Stimulated activated CD8-positive, alpha-beta memory T cell treated with anti-CD3 and anti-CD28 coated beads, Interleukin-12 subunit alpha, Interleukin-12 subunit beta, amount 100 ng/mL, for 4 hours (primary cell): ENCODE results near the gene DNAH6.
"Not testable (repeated sequence)": the region's sequence is repeated elsewhere in the genome, so short reads cannot be mapped to it uniquely, and the experiment has no call there.

Source experiments
- DNase-seq: peaks from one replicate; pipeline ENCODE4 v3.0.0-alpha.2; 2020; ENCODE audit warnings: low read depth

DNAH6 gene

DNA sequence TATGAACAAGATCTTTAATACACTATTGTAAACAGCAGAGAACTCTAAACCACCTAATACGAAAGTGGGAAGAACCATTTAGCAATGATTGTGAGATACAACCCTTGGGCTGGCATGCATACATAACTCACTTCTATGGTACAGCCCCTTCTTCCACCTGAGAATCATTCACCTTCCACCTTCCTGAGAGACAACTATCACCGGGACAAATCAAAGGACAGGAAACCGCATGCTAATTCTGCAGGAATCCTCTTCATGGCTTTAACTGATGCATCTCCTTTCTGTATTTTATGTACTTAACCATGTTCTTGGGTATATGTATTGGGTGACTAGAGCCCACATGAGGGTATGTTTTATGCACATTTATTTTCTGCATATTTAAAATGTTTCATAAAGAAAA lies 241.3 kb downstream of the DNAH6 start:
- DNase-seq = no peak

DNA sequence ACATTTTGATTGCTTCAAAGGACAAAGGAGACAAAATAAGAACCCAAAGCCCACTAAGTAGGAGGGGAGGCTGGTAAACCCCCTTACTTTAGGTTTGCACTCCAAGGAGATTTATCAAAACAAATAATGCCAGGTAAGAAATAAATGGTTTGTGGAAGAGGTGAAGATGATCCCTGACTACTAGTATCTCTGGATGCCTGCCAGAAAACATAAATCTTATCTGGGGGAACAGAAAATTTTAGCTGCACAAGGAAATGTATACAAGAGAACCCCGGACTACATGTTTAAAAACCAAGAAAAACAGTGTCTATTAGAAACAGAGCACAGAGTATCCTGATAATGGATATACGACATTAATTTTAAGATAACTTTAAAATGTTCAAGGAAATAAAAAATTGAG lies 250.5 kb downstream of the DNAH6 start:
- DNase-seq = no peak

DNA sequence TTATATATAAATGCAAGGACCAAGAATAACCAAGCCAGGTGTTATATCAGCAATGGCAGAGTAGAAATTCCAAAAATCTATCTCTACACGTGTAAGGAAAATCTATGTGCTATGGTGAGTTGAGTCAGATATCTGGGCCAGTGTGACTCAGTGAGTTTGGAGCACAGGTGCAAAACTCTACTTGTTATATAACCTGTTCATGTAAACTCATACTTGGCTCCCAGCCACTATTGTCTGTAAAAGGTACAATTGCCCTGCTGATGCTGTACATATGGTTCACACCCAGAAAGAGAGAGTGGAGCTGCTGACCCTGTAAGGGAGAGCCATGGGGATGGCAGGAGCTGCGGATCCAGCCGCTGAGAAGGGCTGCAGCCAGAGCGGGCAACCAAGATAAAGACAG lies 252.5 kb downstream of the DNAH6 start:
- DNase-seq = no peak

DNA sequence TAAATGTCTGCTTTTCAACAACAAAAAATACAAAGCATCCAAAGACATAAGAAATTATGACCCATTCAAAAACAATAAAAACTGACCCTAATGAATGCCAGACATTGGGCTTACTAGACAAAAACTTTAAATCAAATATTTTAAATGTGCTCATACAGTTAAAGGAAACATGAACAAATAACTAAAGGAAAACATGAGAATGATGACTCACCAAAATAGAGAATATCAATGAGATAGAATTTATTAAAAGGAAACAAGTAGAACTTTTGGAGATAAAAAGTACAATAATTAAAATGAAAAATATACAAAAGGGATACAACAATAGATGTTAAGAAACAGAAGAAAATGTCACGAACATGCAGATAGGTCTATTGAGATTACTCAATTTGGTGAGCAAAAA lies 254.0 kb downstream of the DNAH6 start:
- DNase-seq = no peak

DNA sequence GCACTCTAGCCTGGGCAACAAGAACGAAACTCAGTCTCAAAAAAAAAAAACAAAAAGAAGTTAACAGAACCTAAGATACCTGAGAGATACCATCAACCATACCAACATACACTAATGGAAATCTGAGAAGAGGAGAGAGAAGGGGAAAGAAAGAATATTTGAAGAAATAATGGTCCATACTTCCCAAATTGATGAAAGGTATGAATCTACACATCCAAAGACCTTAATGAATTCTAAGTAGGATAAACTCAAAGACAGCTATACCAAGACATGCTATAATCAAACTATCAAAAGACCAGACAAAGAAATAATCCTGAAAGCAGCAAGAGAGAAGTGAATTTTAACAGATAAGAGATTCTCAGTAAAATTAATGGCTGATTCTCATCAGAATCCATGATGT lies 255.0 kb downstream of the DNAH6 start:
- no peak for DNase-seq

DNA sequence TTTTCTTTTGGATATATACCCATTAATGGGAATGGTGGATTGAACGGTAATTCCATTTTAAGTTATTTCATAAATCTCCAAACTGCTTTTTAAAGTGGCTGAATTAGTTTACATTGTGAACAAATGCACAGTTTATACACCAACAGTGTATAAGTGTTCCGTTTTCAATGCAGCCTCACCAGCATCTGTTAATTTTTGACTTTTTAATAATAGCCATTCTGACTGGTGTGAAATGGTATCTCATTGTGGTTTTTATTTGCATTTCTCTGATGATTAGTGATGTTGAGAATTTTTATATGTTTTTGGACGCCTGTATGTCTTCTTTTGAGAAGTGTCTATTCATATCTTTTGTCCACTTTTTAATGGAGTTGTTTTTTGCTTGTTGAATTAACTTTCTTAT lies 257.3 kb downstream of the DNAH6 start:
- not testable (repeated sequence) for DNase-seq

DNA sequence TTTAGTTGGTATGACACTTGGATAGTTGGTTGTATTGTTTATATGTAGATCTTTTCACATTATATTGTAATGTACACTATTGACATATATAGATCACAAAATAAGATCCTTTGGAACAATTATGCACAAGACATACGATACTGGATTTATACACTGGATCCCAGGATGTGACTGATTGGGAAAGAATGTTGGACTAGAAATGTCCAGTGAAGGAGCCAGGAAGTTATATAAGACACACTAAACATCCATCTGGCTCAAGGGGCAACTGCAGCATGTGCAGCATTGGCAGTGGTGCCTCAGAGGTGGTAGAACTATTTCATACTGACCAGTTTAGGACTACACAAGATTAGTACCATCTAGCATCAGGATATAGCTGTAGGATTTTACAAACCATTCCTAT lies 259.7 kb downstream of the DNAH6 start:
- DNase-seq = no peak

DNA sequence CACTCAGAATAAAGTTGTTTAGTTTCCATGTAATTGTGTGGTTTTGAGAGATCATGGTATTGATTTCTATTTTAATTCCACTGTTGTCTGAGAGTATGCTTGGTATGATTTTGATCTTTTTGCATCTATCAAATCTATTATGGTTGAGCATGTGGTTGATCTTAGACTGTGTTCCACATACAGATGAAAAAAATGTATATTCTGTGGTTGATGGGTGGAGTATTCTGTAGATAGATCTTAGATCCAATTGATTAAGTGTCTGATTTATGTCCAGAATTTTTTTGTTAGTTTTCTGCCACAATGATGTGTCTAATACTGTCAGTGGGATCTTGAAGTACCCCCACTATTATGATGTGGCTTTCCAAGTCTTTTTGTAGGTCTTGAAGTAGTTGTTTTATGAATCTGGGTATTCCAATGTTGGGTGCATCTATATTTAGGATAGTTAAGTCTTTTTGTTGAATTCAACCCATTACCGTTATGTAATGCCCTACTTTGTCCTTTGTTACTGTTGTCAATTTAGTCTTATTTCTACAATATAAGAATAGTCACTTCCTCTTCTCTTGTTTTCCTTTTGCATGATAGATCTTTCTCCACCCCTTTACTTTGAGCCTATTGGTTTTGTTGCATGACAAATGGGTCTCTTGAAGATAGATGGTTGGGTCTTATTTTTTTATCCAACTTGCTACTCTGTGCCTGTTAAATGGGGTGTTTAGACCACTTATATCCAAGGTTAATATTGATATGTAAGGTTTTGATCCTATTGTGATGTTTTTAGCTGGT lies 262.8 kb downstream of the DNAH6 start:
- no peak for DNase-seq

DNA sequence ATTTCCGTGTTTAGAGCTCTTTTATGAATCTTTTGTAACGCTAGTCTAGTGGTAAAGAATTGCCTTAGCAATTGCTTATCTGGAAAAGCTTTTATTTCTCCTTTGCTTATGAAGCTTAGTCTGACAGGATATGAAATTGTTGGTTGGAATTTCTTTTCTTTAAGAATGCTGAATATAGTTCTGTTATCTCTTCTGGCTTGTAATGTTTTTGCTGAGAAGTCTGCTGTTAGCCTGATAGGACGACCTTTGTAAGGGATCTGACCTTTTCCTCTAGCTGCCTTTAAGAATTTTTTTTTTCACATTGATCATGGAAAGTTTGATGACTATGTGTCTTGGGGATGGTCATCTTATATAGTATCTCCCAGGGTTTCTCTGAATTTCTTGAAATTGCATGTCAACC lies 263.5 kb downstream of the DNAH6 start:
- no peak for DNase-seq

DNA sequence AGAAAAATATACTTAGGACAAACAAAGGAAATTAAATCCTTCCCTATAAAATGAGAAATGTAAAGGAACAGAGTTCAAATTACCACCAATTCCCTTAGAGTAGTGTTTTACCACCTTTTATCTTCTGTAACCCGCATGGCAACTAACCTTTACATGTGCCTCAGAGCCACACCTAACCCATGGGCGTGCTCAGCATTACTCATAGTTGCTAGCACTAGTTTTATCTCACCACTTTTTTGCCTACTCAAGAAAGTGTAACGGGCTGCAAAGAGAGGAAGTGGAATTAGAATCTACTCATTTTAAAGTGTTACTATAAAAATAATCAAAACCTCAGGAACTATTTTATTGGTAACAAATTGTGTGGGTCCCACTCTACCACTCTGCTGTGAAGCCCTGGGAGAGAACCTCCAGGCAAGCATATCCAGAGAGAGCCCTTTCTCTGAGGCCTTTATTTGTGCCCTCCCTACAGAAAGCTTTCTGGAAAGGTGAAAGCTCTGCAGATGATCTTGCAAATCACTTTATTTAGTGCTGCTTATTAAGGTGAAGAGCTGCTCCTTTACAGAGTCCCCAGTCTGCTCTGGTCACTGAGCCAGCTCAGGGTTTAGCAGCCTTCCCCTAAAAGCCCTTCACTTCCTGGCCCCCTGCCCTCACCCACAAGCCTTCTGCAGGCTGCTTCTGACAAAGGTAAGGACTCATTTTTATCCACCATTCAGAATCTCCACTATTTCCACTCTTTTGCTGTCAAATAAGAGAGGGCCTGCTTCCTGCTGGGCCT lies 265.8 kb downstream of the DNAH6 start:
- peak; percentile 44 for DNase-seq

DNA sequence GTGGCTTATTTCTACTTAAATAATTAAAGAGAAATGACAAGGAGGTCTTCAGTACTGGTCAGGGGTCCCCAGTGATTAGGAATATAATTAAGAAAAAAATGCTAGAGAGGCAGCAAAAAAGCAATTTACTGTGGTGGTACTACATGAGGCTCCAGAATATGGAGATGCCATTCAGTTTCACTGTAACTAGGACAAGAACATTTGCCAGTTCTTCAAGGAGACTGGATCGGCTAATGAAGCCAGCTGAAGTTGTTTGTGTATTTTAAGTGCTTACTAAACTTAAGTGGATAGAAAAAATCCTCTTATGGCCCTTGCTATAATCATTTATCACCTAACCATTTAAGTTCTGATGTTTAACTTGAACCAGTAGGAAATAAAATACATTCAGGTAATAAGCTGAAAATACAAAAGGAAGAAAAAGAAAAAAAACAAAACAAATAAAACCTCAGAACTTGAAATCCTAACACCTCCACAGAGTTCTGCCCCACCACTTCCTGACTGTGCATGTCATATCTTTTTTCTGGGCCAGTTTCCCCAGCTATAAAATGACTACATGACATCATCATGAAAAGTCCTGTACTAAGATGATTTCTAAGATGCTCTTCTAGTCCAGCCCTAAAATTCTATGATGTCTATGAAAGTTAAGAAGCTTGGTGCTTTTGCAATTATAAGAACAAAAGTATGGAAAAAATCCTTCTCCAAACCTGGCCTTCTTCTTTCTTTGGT lies 266.6 kb downstream of the DNAH6 start:
- peak; percentile 6 for DNase-seq

DNA sequence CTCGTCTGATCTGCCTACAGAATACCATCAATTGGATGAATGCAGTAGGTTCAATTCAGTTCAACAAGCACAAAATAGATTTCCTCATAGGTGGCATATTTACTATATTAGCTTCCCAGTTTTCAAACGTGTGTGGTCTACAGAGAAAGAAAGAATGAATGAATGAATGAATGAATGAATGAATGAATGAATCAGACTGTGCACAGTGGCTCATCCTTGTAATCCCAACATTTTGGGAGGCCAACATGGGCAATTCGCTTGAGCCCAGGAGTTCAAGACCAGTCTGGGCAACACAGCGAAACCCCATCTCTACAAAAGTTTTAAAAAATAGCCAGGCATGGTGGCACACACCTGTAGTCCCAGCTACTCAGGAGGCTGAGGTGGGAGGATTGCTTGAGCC lies 269.7 kb downstream of the DNAH6 start:
- DNase-seq = no peak

DNA sequence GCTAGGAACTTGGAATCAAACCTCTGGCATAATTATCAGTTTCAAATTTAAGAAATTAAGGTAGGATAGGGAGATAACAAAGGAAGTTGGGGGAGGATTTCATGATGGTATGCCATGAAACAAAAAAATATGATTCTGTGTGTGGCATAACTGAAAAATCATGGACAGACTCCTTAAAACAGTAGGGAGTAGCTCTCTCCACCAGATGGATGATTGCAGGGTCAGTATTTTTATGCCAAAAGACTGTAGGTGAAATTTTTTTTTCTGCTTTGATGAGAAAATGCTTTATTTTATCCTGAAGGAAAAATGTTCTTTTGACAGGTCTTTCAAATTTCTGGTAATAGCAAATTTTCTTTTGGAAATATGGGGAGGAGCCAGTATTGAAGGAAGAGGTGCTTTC lies 270.3 kb downstream of the DNAH6 start:
- DNase-seq = no peak

DNA sequence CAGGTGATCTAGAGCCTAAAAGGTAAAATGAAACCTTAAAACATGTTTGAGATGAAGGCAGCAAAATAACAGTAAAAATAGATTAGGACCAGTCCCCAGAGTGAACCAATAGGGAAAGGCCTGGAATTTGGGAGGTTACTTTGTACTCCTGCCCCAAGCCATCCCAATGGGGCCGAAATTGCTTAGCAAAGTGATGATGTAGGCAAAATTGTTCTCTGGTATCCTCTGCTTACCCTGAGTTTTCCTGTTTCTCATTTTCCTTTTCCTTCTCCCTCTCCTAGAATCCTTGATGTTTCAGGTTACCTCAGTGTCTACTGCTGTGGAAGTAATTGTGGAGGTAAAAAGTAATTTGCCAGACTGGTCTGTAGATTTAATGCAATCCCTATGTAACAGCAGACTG lies 271.7 kb downstream of the DNAH6 start:
- no peak for DNase-seq

DNA sequence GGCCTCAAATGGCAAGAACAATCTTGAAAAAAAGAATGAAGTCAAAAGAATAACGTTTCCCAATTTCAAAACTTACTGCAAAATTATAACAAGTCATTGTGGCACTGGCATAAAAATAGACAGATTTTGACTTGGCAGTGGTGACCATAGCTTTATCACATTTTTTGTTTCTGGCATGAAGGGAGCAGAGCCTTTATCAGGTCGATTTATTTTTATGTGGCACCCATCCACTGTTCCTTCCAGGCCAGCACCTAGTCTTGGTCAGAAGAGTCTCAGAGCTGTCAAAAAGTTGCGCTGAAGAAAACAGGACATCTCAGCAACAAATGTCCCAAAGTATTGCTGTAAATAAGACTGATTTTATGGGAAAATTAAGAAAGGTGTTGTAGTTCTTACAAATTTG lies 272.2 kb downstream of the DNAH6 start:
- no peak for DNase-seq

DNA sequence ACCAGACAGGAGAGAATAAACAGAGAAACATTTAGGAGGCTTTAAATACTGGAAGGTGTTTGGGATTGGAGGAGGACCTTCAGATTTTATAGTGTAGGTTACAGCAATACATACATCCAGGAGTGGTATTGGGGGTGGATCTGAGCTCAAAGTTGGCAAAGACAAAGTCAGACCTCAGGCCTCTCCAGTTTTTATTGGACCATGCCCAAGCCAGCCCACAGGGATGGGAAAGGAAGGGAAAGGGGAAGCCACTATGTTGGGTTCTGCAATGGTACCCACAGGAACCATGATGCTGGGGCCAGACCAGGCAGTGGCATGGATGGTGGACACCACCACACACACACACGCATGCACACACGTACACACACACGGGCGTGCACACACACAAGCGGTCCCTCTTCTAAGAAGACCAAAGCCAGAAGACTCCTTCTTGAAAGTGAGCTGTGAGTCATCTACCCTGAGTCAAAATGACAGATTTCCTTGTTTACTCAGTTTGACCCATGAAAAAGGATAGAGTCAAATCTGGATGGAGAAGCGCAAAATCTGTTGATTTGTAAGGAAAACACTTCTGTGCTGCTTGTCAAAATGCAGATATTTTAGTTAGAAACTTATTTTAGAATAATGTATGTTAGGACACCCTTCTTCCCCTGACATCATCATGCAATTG lies 276.7 kb downstream of the DNAH6 start:
- DNase-seq = no peak

DNA sequence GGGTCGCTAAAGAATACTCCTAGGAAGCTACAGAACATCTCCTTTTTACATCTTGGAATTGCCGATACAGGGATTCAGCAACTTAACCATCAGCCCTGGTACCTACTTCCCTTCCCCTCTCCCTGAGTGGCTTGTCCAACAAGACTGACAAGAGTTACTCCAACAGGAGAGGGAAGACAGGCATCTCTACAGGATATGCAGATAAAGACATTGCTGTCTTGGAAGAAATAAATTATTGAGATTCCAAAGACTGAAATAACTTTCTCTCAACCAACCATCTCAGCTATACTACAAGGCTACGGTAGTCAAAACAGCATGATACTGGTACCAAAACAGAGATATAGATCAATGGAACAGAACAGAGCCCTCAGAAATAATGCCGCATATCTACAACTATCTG lies 277.3 kb downstream of the DNAH6 start:
- DNase-seq = no peak

DNA sequence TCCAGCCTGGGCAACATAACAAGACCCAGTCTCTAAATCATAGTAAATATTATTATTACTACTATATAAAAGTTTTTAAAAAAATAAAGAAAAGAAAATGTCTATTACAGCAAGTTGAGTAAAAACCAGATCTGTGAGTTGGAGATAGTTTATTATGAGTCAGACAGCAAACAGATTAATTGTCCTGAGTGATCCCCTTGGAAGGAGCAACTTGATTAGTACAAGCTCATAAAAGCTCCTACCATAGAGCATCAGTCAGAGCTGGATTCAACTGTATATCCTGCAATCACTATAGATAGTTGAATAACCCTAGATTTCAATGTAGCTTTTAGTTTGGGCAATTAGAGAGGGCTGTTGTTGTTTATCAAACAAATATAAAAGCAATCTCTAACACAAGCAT lies 280.5 kb downstream of the DNAH6 start:
- no peak for DNase-seq

DNA sequence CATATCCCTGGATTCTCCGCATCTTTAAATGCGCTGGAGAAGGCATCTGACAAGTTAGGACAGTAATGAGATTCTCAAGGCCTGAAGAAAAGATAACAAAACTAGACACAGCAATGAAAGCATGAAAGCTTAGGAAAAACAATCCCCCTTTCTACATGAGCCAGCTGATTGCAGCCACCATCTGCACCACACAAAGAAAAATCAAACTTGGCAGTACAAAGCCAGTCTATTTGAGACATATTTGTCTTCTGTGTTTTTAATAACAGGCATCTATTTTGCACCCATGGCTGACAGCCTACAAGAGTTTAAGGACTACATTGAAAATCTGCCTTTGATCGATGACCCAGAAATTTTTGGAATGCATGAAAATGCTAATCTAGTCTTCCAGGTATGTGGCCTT lies 281.0 kb downstream of the DNAH6 start:
- DNase-seq = no peak

DNA sequence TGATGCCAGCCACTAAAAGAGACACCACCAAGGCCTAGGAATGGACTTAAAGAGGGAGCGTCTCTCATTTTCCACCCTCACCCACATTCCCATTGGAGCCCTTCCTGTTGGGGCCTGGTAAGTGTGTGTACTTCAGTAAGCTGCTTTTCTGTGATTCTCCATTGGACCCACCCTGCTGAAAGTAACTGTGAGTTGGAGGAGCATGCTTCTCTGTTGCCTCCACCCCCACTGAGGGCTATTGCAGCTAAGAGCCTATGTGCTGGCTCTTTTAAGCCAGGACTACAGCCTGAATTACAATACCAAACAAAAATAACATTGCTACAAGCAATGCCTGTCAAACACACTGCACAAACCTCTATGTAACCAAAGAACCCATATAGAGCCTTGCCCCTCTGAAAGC lies 283.5 kb downstream of the DNAH6 start:
- DNase-seq = no peak

DNA sequence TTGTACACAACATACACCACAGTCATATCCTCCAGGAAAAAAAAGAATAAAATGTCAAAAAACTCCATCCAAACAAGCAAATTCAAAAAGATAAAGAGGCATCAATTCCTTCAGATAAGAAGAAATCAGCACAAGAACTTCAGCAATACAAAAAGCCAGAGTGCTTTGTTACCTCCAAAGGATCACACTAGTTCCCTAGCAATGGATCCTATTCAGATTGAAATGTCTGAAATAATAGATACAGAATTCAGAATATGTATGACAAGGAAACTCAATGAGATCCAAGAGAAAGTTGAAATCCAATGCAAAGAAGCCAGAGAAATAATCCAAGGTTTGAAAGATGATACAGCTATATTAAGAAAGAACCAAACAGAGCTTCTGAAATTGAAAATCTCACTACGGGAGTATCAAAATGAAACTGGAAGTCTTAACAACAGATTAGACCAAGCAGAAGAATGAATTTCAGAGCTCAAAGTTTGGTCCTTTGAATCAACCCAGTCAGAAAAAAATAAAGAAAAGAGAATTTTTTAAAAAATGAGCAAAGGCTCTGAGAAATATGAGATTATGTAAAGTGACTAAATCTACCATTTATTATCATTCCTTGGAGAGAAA lies 284.0 kb downstream of the DNAH6 start:
- DNase-seq = no peak

DNA sequence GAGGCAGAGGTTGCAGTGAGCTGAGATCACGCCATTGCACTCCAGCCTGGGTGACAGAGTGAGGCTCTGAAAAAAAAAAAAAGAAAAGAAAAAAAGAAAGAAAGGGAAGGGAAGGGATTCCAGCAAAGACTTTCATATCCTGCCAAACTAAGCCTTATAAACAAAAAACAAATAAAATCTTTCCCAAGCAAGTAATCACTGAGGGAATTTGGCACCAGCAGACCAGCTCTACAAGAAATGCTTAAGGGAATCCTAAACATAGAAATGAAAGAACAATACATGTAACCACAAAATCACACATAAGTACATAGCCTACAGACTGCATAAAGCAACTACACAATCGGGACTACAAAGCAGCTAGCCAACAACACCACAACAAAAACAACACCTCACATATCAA lies 285.5 kb downstream of the DNAH6 start:
- DNase-seq = no peak
